HCT116 (cell line): ENCODE results near the gene PAK1.

Experiments used
- CEBPB ChIP-seq: IDR thresholded peaks from 2 replicates; pipeline ENCODE4 v1.6.1; 2012; ENCODE audit warnings: low read depth
- CTCF ChIP-seq, 3 experiments: fragments of 200-600 bp in 1 of 3; sonication (generic) in 1 of 3; IDR thresholded peaks in 2 of 3; conservative IDR thresholded peaks in 1 of 3; 2 replicates each; pipeline ENCODE4 v1.5.1; 2012 to 2017; ENCODE audit warnings: low read depth in 2 of 3, low read length in 2 of 3, antibody characterized with exemption in 1 of 3, borderline replicate concordance in 1 of 3, control low read depth in 1 of 3, mild to moderate bottlenecking in 1 of 3, mixed read lengths in 1 of 3, mixed run types in 1 of 3, moderate library complexity in 1 of 3; ENCODE audit not compliant: insufficient read depth in 1 of 3
- EZH2 ChIP-seq: fragments of 200-600 bp; sonication (generic); IDR thresholded peaks from 2 replicates; pipeline ENCODE4 v1.6.1; 2017; ENCODE audit warnings: antibody characterized with exemption, mixed run types
- TCF7L2 ChIP-seq: IDR thresholded peaks from 2 replicates; pipeline ENCODE4 v1.7.0; 2011; ENCODE audit warnings: borderline replicate concordance, inconsistent platforms; ENCODE audit not compliant: insufficient read depth, insufficient read length; ENCODE audit errors: extremely low read depth
- ZFX ChIP-seq: fragments of 450-650 bp; IDR thresholded peaks from 2 replicates; pipeline ENCODE4 v1.6.1; 2017

- TF ChIP-seq CEBPB (no peak), CTCF (IDR thresholded peaks at IDR 0.05 in 2 of 3, conservative IDR thresholded peaks at IDR 0.05 in 1 of 3; ENCODE audit: borderline replicate concordance in 1 of 3, insufficient read depth in 1 of 3, low read depth in 2 of 3, low read length in 2 of 3) (no peak), EZH2 (no peak), TCF7L2 (no peak), ZFX (no peak)
Measured at GRCh38 chr11:77377734-77378133, 96.2 kb downstream of the PAK1 start.
